Karpas-422 (cell line): ENCODE measurements around the gene C1QA. TPM values are rescaled to one million over a fixed set of nuclear protein-coding genes. Genes with fewer than 3 reads are reported as not detected.
A peak's percentile ranks its signal among the peaks of the same experiment; 100 is the strongest.

Experiments used
- DNase-seq: peaks from one replicate; pipeline ENCODE4 v3.0.0-alpha.2; 2015
- H2AFZ ChIP-seq: fragments of 200-600 bp; sonication (generic); 2 replicates; pipeline ENCODE4 v1.6.1; 2014; ENCODE audit warnings: antibody characterized with exemption, low read length, mixed read lengths
- H3K27ac ChIP-seq: fragments of 200-600 bp; sonication (generic); 2 replicates; pipeline ENCODE4 v1.5.1; 2014; ENCODE audit warnings: mild to moderate bottlenecking, low read length, moderate library complexity
- H3K27me3 ChIP-seq: fragments of 200-600 bp; sonication (generic); 2 replicates; pipeline ENCODE4 v1.6.1; 2014; ENCODE audit warnings: low read length, mixed read lengths
- H3K36me3 ChIP-seq: fragments of 200-600 bp; sonication (generic); 2 replicates; pipeline ENCODE4 v1.6.1; 2014; ENCODE audit warnings: low read length, mixed read lengths; ENCODE audit not compliant: insufficient read depth
- H3K4me1 ChIP-seq: fragments of 200-600 bp; sonication (generic); 2 replicates; pipeline ENCODE4 v1.6.1; 2014; ENCODE audit warnings: mild to moderate bottlenecking, low read length, mixed read lengths
- H3K4me2 ChIP-seq: fragments of 200-600 bp; sonication (generic); 2 replicates; pipeline ENCODE4 v1.6.1; 2014; ENCODE audit warnings: low read length, low read depth, mild to moderate bottlenecking; ENCODE audit not compliant: poor library complexity, severe bottlenecking
- H3K4me3 ChIP-seq: fragments of 200-600 bp; sonication (generic); 2 replicates; pipeline ENCODE4 v1.5.1; 2014; ENCODE audit warnings: mild to moderate bottlenecking, antibody characterized with exemption, low read length, mixed read lengths
- H3K79me2 ChIP-seq: fragments of 200-600 bp; sonication (generic); 2 replicates; pipeline ENCODE4 v1.6.1; 2014; ENCODE audit warnings: mild to moderate bottlenecking, low read length, mixed read lengths
- H3K9ac ChIP-seq: fragments of 200-600 bp; sonication (generic); 2 replicates; pipeline ENCODE4 v1.6.0; 2014; ENCODE audit warnings: low read length
- H3K9me2 ChIP-seq: fragments of 200-600 bp; sonication (generic), shearing (Covaris generic); replicated peaks from 2 replicates; pipeline ENCODE4 v1.6.0; 2014; ENCODE audit warnings: mild to moderate bottlenecking, low read length, moderate library complexity; ENCODE audit not compliant: insufficient read depth
- H3K9me3 ChIP-seq: fragments of 300-700, 200-600 bp; sonication (generic); 2 replicates; pipeline ENCODE4 v1.6.1; 2014; ENCODE audit warnings: low read length, mixed read lengths
- H4K20me1 ChIP-seq: fragments of 200-600 bp; sonication (generic); 2 replicates; pipeline ENCODE4 v1.6.1; 2014; ENCODE audit warnings: mild to moderate bottlenecking, antibody characterized with exemption, low read length, low read depth; ENCODE audit not compliant: insufficient read depth
- total RNA-seq: library from RNA; depleted of rRNA; stranded (reverse); fragments of >200 nt; shearing (Covaris generic); gene quantifications from 2 replicates; pipeline ENCODE4 v1.2.3, GENCODE V29; 2014; ENCODE audit warnings: low replicate concordance

Gene C1QA
- total RNA-seq, 1 experiment from 2014 or later, result not detected

DNA sequence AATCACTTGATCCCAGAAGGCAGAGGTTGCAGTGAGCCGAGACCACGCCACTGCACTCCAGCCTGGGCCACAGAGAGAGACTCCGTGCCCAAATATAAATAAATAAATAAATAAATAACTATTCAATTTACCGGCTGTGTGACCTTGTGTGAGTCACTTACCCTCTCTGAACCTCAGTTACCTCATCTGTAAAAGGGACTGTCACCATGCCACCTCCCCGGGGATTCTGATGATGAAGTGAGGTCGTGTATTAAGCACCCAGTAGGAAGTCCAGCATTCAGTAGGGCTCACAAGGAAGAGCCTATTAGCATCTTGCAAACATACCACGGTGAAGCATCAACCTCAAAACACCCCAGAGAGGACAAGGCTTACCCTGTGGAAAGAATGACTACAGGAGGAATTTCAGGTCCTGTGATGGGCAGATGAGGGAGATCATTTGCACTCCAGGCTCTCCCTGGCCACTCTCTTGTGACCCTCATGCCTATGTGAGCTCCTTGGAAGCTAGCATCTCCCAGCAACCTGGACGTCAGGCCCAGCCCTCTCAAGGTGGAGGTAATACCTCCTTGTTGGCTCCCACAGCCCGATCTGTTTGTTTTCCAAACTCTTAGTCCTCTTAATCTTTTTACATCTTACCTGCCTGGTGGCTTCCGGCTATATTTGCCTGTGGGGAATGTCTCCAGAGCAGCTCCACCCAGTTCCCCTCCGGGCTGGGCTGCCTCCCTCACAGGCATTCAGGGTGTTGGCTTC lies 7.6 kb upstream of the C1QA start:
- H3K27ac ChIP-seq, result no peak overlapping the region
- H3K4me2 ChIP-seq, result no peak overlapping the region
- H3K4me3 ChIP-seq, result no peak overlapping the region
- no peak for DNase-seq
- H3K9me3 ChIP-seq, result no peaks in the 10 kb centered on the region
- H3K9ac ChIP-seq, result no peak overlapping the region
- H3K36me3 ChIP-seq, result no peaks in the 10 kb centered on the region
- H3K27me3 ChIP-seq, result no peaks in the 10 kb centered on the region
- no peaks in the 10 kb centered on the region; the same call in 1 of the 2 replicates for H4K20me1 ChIP-seq
- H3K79me2 ChIP-seq, result no peaks in the 10 kb centered on the region
- H2AFZ ChIP-seq, result no peak overlapping the region
- H3K9me2 ChIP-seq, result no peaks in the 10 kb centered on the region
- no peaks in the 10 kb centered on the region for H3K4me1 ChIP-seq

GRCh38 chr1:22629886-22630285 lies 6.5 kb upstream of the C1QA start:
- Histone ChIP-seq H3K9me3 (no peaks in the 10 kb centered on the region), H2AFZ (no peak overlapping the region), H3K27ac (no peak overlapping the region), H3K9ac (no peak overlapping the region), H3K9me2 (no peaks in the 10 kb centered on the region), H3K27me3 (no peaks in the 10 kb centered on the region), H3K79me2 (no peaks in the 10 kb centered on the region), H3K4me3 (no peak overlapping the region), H3K4me1 (no peaks in the 10 kb centered on the region), H4K20me1 (no peaks in the 10 kb centered on the region; the same call in 1 of the 2 replicates), H3K36me3 (no peaks in the 10 kb centered on the region), H3K4me2 (no peak overlapping the region)
- no peak for DNase-seq

GRCh38 chr1:22633697-22634463 lies 2.5 kb upstream of the C1QA start:
- no peaks in the 10 kb centered on the region for H3K9me2 ChIP-seq
- no peaks in the 10 kb centered on the region for H3K9me3 ChIP-seq
- no peaks in the 10 kb centered on the region for H3K27me3 ChIP-seq
- H3K4me1 ChIP-seq, result no peaks in the 10 kb centered on the region
- no peaks in the 10 kb centered on the region for H4K20me1 ChIP-seq
- no peaks in the 10 kb centered on the region for H3K36me3 ChIP-seq
- no peak overlapping the region for H3K9ac ChIP-seq
- DNase-seq, result no peak
- no peaks in the 10 kb centered on the region for H3K79me2 ChIP-seq
- no peak overlapping the region for H3K4me2 ChIP-seq
- no peak overlapping the region for H3K27ac ChIP-seq
- no peak overlapping the region for H2AFZ ChIP-seq
- no peak overlapping the region for H3K4me3 ChIP-seq

GRCh38 chr1:22635436-22635835 lies 992 bp upstream of the C1QA start:
- Histone ChIP-seq H3K9ac (no peak overlapping the region), H3K27me3 (no peaks in the 10 kb centered on the region), H2AFZ (no peak overlapping the region), H3K79me2 (no peaks in the 10 kb centered on the region), H3K9me2 (no peaks in the 10 kb centered on the region), H3K27ac (no peak overlapping the region), H3K4me3 (no peak overlapping the region), H3K36me3 (no peaks in the 10 kb centered on the region), H3K4me2 (no peak overlapping the region), H3K4me1 (no peaks in the 10 kb centered on the region), H4K20me1 (no peaks in the 10 kb centered on the region), H3K9me3 (no peaks in the 10 kb centered on the region)
- no peak for DNase-seq

- no peaks in the 10 kb centered on the region; the same call in 1 of the 2 replicates for H4K20me1 ChIP-seq
Observed at GRCh38 chr1:22636927-22637326, 499 bp downstream of the C1QA start.

GRCh38 chr1:22637907-22638445 lies 1.5 kb downstream of the C1QA start:
- H3K4me2 ChIP-seq, result no peak overlapping the region
- H4K20me1 ChIP-seq, result peaks cover 3% of the 10 kb centered on the region; the same call in 1 of the 2 replicates
- H3K27me3 ChIP-seq, result no peaks in the 10 kb centered on the region
- H3K9ac ChIP-seq, result no peak overlapping the region
- H3K9me3 ChIP-seq, result no peaks in the 10 kb centered on the region
- no peaks in the 10 kb centered on the region for H3K79me2 ChIP-seq
- H3K9me2 ChIP-seq, result no peaks in the 10 kb centered on the region
- no peaks in the 10 kb centered on the region for H3K4me1 ChIP-seq
- H3K27ac ChIP-seq, result no peak overlapping the region
- DNase-seq, result no peak
- H3K36me3 ChIP-seq, result no peaks in the 10 kb centered on the region
- H3K4me3 ChIP-seq, result no peak overlapping the region
- no peak overlapping the region for H2AFZ ChIP-seq

More at GRCh38 chr1:22636927-22637326, 499 bp downstream of the C1QA start:
- H3K79me2 ChIP-seq, result no peaks in the 10 kb centered on the region
- no peak overlapping the region for H2AFZ ChIP-seq
- no peaks in the 10 kb centered on the region for H3K9me2 ChIP-seq
- H3K4me3 ChIP-seq, result no peak overlapping the region
- no peak overlapping the region for H3K27ac ChIP-seq
- H3K4me1 ChIP-seq, result no peaks in the 10 kb centered on the region
- H3K4me2 ChIP-seq, result no peak overlapping the region
- H3K9me3 ChIP-seq, result no peaks in the 10 kb centered on the region
- no peak for DNase-seq
- H3K9ac ChIP-seq, result no peak overlapping the region
- H3K27me3 ChIP-seq, result no peaks in the 10 kb centered on the region
- no peaks in the 10 kb centered on the region for H3K36me3 ChIP-seq

DNA sequence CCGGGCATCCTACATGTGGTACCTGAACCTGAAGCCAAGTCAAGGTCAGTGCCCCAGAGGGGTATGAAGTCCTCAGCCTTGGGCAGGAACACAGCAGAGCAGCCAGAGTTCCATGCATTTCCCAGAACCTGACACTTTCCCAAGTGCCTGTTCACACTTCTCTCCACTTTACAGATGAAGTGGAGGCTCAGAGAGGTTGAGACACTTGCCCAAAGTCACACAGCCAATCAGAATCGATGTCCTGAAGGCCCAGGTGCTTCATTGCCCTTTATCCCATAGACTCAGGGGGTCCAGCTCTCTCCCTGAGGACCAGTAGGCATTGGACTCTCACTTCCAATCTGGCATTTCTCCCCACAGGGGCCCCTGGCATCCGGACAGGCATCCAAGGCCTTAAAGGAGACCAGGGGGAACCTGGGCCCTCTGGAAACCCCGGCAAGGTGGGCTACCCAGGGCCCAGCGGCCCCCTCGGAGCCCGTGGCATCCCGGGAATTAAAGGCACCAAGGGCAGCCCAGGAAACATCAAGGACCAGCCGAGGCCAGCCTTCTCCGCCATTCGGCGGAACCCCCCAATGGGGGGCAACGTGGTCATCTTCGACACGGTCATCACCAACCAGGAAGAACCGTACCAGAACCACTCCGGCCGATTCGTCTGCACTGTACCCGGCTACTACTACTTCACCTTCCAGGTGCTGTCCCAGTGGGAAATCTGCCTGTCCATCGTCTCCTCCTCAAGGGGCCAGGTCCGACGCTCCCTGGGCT lies 2.2 kb downstream of the C1QA start:
- no peaks in the 10 kb centered on the region for H3K36me3 ChIP-seq
- no peak overlapping the region for H3K27ac ChIP-seq
- no peaks in the 10 kb centered on the region for H3K4me1 ChIP-seq
- H3K4me3 ChIP-seq, result no peak overlapping the region
- H3K4me2 ChIP-seq, result no peak overlapping the region
- no peak overlapping the region for H2AFZ ChIP-seq
- no peaks in the 10 kb centered on the region for H3K9me3 ChIP-seq
- peaks cover 3% of the 10 kb centered on the region; the same call in 1 of the 2 replicates for H4K20me1 ChIP-seq
- no peaks in the 10 kb centered on the region for H3K27me3 ChIP-seq
- H3K9me2 ChIP-seq, result no peaks in the 10 kb centered on the region
- DNase-seq, result no peak
- H3K9ac ChIP-seq, result no peak overlapping the region
- H3K79me2 ChIP-seq, result no peaks in the 10 kb centered on the region

DNA sequence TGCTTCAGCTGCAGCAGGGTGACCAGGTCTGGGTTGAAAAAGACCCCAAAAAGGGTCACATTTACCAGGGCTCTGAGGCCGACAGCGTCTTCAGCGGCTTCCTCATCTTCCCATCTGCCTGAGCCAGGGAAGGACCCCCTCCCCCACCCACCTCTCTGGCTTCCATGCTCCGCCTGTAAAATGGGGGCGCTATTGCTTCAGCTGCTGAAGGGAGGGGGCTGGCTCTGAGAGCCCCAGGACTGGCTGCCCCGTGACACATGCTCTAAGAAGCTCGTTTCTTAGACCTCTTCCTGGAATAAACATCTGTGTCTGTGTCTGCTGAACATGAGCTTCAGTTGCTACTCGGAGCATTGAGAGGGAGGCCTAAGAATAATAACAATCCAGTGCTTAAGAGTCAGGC lies 2.9 kb downstream of the C1QA start:
- peak; percentile 63 for DNase-seq
- no peak overlapping the region for H2AFZ ChIP-seq

More for the DNA sequence above, 2.9 kb downstream of the C1QA start:
- no peaks in the 10 kb centered on the region for H3K79me2 ChIP-seq
- no peak overlapping the region for H3K9ac ChIP-seq
- H3K4me3 ChIP-seq, result no peak overlapping the region
- H3K27me3 ChIP-seq, result no peaks in the 10 kb centered on the region
- H3K9me2 ChIP-seq, result no peaks in the 10 kb centered on the region
- H3K4me2 ChIP-seq, result no peak overlapping the region
- H3K9me3 ChIP-seq, result no peaks in the 10 kb centered on the region
- H3K4me1 ChIP-seq, result no peaks in the 10 kb centered on the region
- H3K27ac ChIP-seq, result no peak overlapping the region
- H4K20me1 ChIP-seq, result peaks cover 3% of the 10 kb centered on the region; the same call in 1 of the 2 replicates
- no peaks in the 10 kb centered on the region for H3K36me3 ChIP-seq
